Measurements from ENCODE around the gene MFNG.

The MFNG gene

GRCh38 chr22:37502342-37503182, 16.4 kb upstream of the MFNG start:
- no peak for TF ChIP-seq CTCF (IDR thresholded peaks at IDR 0.05; ENCODE audit: insufficient read depth, low read length, missing control alignments)
- H3K4me3 ChIP-seq (ENCODE audit: low read depth, low read length), result no peak overlapping the region
- CTCF ChIA-PET, result interaction anchor here (1.3 to 1.6 kb wide), 2 partner anchors 9 to 104 kb away, joined by 3 to 4 read pairs; no protein-coding TSS in a partner anchor
- no peak for DNase-seq (ENCODE audit: low read depth, low spot score)
- POLR2A ChIA-PET, result no interaction called here

GRCh38 chr22:37501610-37502341, 15.6 kb upstream of the MFNG start:
- peak; percentile 59 for DNase-seq (ENCODE audit: low read depth, low spot score)
- CTCF ChIA-PET, result interaction anchor here (1.3 kb wide), 1 partner anchor 105 kb away, joined by 3 read pairs; no protein-coding TSS in a partner anchor
- POLR2A ChIA-PET, result no interaction called here
- no peak for TF ChIP-seq CTCF (IDR thresholded peaks at IDR 0.05; ENCODE audit: insufficient read depth, low read length, missing control alignments)
- no peak overlapping the region for H3K4me3 ChIP-seq (ENCODE audit: low read depth, low read length)

GRCh38 chr22:37500745-37501609, 14.8 kb upstream of the MFNG start:
- DNase-seq (ENCODE audit: low read depth, low spot score), result no peak
- TF ChIP-seq CTCF (IDR thresholded peaks at IDR 0.05; ENCODE audit: insufficient read depth, low read length, missing control alignments), result no peak
- ChIA-PET CTCF (interaction anchor here (0.8 to 2.0 kb wide), 3 partner anchors 7 to 106 kb away, joined by 3 to 4 read pairs (median 3); no protein-coding TSS in a partner anchor), POLR2A (interaction anchor here (2.7 kb wide), 1 partner anchor 11 kb away, joined by 7 read pairs; no protein-coding TSS in a partner anchor)
- no peak overlapping the region for H3K4me3 ChIP-seq (ENCODE audit: low read depth, low read length)

- ChIA-PET POLR2A (interaction anchor here (2.7 kb wide), 1 partner anchor 12 kb away, joined by 7 read pairs; no protein-coding TSS in a partner anchor), CTCF (interaction anchor here (0.8 to 2.0 kb wide), 3 partner anchors 8 to 107 kb away, joined by 3 to 4 read pairs (median 3); no protein-coding TSS in a partner anchor)
- TF ChIP-seq CTCF (IDR thresholded peaks at IDR 0.05; ENCODE audit: insufficient read depth, low read length, missing control alignments), result no peak
- no peak overlapping the region for H3K4me3 ChIP-seq (ENCODE audit: low read depth, low read length)
- no peak for DNase-seq (ENCODE audit: low read depth, low spot score)
Observed at GRCh38 chr22:37499789-37500540, 13.8 kb upstream of the MFNG start.

DNA sequence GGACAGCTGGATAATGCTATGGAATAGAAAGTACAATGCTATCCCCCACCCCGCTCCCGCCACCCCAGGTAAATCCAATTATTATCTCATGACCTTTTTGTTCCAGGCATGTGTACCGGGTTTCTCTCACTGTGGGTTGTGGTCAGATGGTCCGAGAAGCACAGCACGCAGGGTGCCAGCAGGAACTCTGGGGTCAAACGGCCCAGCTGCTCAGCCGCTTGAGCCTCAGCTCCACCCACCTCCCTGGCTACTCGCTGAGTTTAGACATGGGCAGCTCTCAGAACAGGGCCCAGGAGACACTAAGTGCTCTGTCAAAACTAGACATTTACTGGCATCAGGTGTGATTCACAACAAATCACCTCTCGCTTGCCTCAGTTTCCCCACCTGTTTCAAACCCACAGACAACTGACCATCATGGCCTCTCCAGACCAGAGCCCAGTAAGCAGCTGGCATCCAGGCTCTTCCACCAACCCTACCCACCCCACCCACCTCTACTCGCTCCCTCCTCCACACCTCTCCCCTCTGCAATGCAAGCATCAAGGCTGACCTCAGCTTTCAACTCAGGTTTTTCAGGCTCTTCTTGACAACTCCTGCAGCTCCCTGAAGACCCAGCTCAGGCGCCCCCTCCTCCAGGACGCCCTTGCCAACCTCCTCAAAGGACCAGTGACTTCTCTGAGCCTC, 13.0 kb upstream of the MFNG start:
- TF ChIP-seq CTCF (IDR thresholded peaks at IDR 0.05; ENCODE audit: insufficient read depth, low read length, missing control alignments), result no peak
- H3K4me3 ChIP-seq (ENCODE audit: low read depth, low read length), result no peak overlapping the region
- DNase-seq (ENCODE audit: low read depth, low spot score), result no peak
- CTCF ChIA-PET, result interaction anchor here (1.1 to 2.0 kb wide), 2 partner anchors 9 to 108 kb away, joined by 3 to 4 read pairs; no protein-coding TSS in a partner anchor
- POLR2A ChIA-PET, result interaction anchor here (2.7 kb wide), 1 partner anchor 13 kb away, joined by 7 read pairs; no protein-coding TSS in a partner anchor

Measured in AG04449 (cell line).